ENCODE results near the gene PGAM1. TPM values are rescaled to one million over a fixed set of nuclear protein-coding genes. Genes with fewer than 3 reads are reported as not detected.
"Not testable (repeated sequence)": the region's sequence is repeated elsewhere in the genome, so short reads cannot be mapped to it uniquely, and the experiment has no call there.

Gene PGAM1
- total and polyA plus RNA-seq, 7 donors, result 188 to 363 (median 246) TPM

DNA sequence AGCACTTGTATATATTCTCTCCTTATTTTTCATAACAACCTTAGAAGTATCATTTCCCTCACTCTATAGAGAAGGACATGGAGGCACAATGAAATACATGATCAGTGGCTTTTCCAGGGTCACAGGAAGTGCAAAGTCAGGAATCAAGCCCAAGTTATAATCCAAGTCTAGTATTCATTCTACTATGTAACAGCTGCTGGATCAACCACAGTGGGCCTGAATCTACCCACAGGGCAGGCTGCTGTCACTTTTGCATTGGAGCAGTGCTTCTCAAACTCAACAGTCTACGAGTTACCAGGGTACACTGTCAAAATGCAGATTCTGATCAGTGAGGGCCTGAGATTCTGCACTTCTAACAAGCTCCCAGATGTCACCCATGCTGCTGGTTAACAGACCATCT lies 38.2 kb downstream of the PGAM1 start:
- no peak for DNase-seq
- 76 to 81% methylated on average over 1 of the region's 1 CpG for WGBS, 2 donors
- intact Hi-C loops (cut with DNase I), result loop anchor here (5.0 kb wide), 1 partner anchor 33 kb away; the partner anchor contains the start of genes MMS19 and UBTD1
- Histone ChIP-seq H3K4me3 (no peak overlapping the region), H3K27me3 (no peaks in the 10 kb centered on the region), H3K36me3 (peaks cover 62 to 100% (median 80%) of the 10 kb centered on the region in 4 donors), H3K27ac (peak overlapping the region in 2 of 4 donors; percentile 26 to 35), H3K4me1 (no peaks in the 10 kb centered on the region), H3K9me3 (no peaks in the 10 kb centered on the region)
- TF ChIP-seq POLR2AphosphoS5 (IDR thresholded peaks at IDR 0.05), result no peak
- no peak for TF ChIP-seq CTCF (IDR thresholded peaks at IDR 0.05)
- TF ChIP-seq EP300 (IDR thresholded peaks at IDR 0.05), result no peak
- TF ChIP-seq POLR2A (IDR thresholded peaks at IDR 0.05), result no peak

GRCh38 chr10:97465982-97466381 lies 40.0 kb downstream of the PGAM1 start:
- Histone ChIP-seq H3K27me3 (no peaks in the 10 kb centered on the region), H3K36me3 (peaks cover 56 to 100% (median 81%) of the 10 kb centered on the region in 4 donors), H3K4me3 (no peak overlapping the region), H3K4me1 (no peaks in the 10 kb centered on the region), H3K9me3 (no peaks in the 10 kb centered on the region), H3K27ac (no peak overlapping the region)
- intact Hi-C loops (cut with DNase I), result no loop called here
- TF ChIP-seq EP300 (IDR thresholded peaks at IDR 0.05) (no peak), CTCF (IDR thresholded peaks at IDR 0.05) (no peak), POLR2A (IDR thresholded peaks at IDR 0.05) (no peak), POLR2AphosphoS5 (IDR thresholded peaks at IDR 0.05) (no peak)
- WGBS, 2 donors, result 95 to 96% methylated on average over 7 of the region's 7 CpGs
- DNase-seq, result no peak

DNA sequence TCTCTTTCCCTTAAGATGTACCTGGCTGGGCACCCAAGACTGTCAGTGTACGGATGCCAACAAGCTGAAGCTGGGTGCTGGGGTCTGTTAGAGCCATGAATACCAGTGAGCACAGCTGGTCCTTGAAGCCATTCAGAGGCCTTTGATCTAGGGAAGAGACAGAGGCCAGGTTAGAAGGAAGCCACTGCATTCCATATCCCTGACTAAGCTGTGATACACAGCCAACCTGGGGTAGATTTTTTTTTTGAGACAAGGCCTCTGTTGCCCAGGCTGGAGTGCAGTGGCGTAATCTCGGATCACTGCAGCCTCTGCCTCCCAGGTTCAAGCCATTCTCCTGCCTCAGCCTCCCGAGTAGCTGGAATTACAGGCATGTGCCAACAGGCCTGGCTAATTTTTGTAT lies 40.8 kb downstream of the PGAM1 start:
- H3K27me3 ChIP-seq, result no peaks in the 10 kb centered on the region
- 95% methylated on average over 4 of the region's 4 CpGs for WGBS, 2 donors
- H3K4me1 ChIP-seq, result no peaks in the 10 kb centered on the region
- H3K9me3 ChIP-seq, result no peaks in the 10 kb centered on the region
- no peak for DNase-seq
- no peak for TF ChIP-seq POLR2AphosphoS5 (IDR thresholded peaks at IDR 0.05)
- no peak for TF ChIP-seq EP300 (IDR thresholded peaks at IDR 0.05)
- no peak for TF ChIP-seq POLR2A (IDR thresholded peaks at IDR 0.05)
- TF ChIP-seq CTCF (IDR thresholded peaks at IDR 0.05), result no peak
- H3K4me3 ChIP-seq, result no peak overlapping the region
- no peak overlapping the region for H3K27ac ChIP-seq
- intact Hi-C loops (cut with DNase I), result no loop called here
- peaks cover 53 to 100% (median 74%) of the 10 kb centered on the region in 4 donors for H3K36me3 ChIP-seq

- Histone ChIP-seq H3K4me1 (no peaks in the 10 kb centered on the region), H3K4me3 (no peak overlapping the region), H3K36me3 (peaks cover 47 to 100% (median 68%) of the 10 kb centered on the region in 4 donors), H3K27ac (no peak overlapping the region), H3K9me3 (no peaks in the 10 kb centered on the region), H3K27me3 (no peaks in the 10 kb centered on the region)
- intact Hi-C loops (cut with DNase I), result no loop called here
- TF ChIP-seq POLR2AphosphoS5 (IDR thresholded peaks at IDR 0.05) (no peak), EP300 (IDR thresholded peaks at IDR 0.05) (no peak), POLR2A (IDR thresholded peaks at IDR 0.05) (no peak), CTCF (IDR thresholded peaks at IDR 0.05) (no peak)
- DNase-seq, result no peak
- 49 to 68% methylated on average over 3 of the region's 3 CpGs for WGBS, 2 donors
Observed at GRCh38 chr10:97468162-97468561, 42.2 kb downstream of the PGAM1 start.

DNA sequence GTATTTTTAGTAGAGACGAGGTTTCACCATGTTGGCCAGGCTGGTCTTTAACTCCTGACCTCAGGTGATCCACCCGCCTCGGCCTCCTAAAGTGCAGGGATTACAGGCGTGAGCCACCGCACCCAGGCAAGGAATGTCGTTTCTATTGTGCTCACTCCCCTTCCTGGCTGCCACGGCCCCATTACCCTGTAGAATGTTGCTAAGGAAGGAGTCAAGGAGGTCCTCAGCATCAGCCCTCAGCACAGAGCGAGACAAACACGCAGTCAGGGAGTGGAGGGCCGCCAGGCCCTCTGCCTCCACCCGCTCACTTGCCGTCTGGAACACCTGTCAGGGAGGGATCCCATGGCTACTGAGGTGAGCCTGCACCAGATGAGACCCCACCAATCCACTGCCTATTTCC lies 42.8 kb downstream of the PGAM1 start:
- WGBS, 2 donors, result 76 to 90% methylated on average over 12 of the region's 12 CpGs
- H3K27ac ChIP-seq; H3K4me1 ChIP-seq; H3K9me3 ChIP-seq; DNase-seq; intact Hi-C loops (cut with DNase I); H3K27me3 ChIP-seq; H3K4me3 ChIP-seq: not testable (repeated sequence)
- H3K36me3 ChIP-seq, result peaks cover 47 to 100% (median 71%) of the 10 kb centered on the region in 4 donors

Measured in sigmoid colon (tissue), 7 donors.